Right atrium auricular region (tissue), 2 donors: Measurements from ENCODE around the gene THSD4. TPM values are rescaled to one million over a fixed set of nuclear protein-coding genes. Genes with fewer than 3 reads are reported as not detected.

ENCODE experiments used
- DNase-seq: peaks from one replicate; pipeline ENCODE4 v3.0.0-alpha.2; 2019; ENCODE audit warnings: low spot score
- H3K27ac ChIP-seq, 2 donors: fragments of 200-600 bp; sonication (generic); 1 replicate in 1 of 2; 2 replicates in 1 of 2; pipeline ENCODE4 v1.5.1; 2016 to 2019
- H3K27me3 ChIP-seq, 2 donors: fragments of 200-600 bp; sonication (generic); one replicate each; pipeline versions ENCODE4 v1.5.1 to v1.6.0; 2017 to 2019
- H3K36me3 ChIP-seq: fragments of 200-600 bp; sonication (generic); one replicate; pipeline ENCODE4 v1.5.1; 2016
- H3K4me1 ChIP-seq, 2 donors: fragments of 200-600 bp; sonication (generic); one replicate each; pipeline versions ENCODE4 v1.5.1 to v1.6.0; 2017 to 2019
- H3K4me3 ChIP-seq, 2 donors: fragments of 200-600 bp; sonication (generic); 1 replicate in 1 of 2; 2 replicates in 1 of 2; pipeline ENCODE4 v1.5.1; 2017 to 2019; ENCODE audit warnings: mild to moderate bottlenecking in 1 of 2, moderate library complexity in 1 of 2
- H3K9me3 ChIP-seq, 2 donors: fragments of 200-600 bp; sonication (generic); one replicate each; pipeline ENCODE4 v1.5.1; 2019
- CTCF ChIP-seq, 2 donors: fragments of 200-600 bp; sonication (generic); IDR thresholded peaks; one replicate each; pipeline ENCODE4 v1.5.1; 2019; ENCODE audit warnings: antibody characterized with exemption in 2 of 2
- total RNA-seq, 2 donors: library from RNA; depleted of rRNA; stranded (reverse); fragments of >200 nt; gene quantifications; one replicate each; pipeline ENCODE4 v1.1.0, GENCODE V29; 2016

The THSD4 gene
- total RNA-seq, 2 donors from 2014 or later: 41.2 to 85.3 TPM

GRCh38 chr15:71349336-71349735 is 234.1 kb downstream of the THSD4 start:
- no peaks in the 10 kb centered on the region for H3K9me3 ChIP-seq
- no peak for TF ChIP-seq CTCF (IDR thresholded peaks at IDR 0.05)
- peaks cover 0 to 22% of the 10 kb centered on the region in 2 donors for H3K4me1 ChIP-seq
- no peak overlapping the region for H3K27ac ChIP-seq
- DNase-seq: no peak
- H3K4me3 ChIP-seq: no peak overlapping the region
- H3K36me3 ChIP-seq: no peaks in the 10 kb centered on the region
- no peaks in the 10 kb centered on the region for H3K27me3 ChIP-seq

GRCh38 chr15:71349736-71350526 is 234.7 kb downstream of the THSD4 start:
- Histone ChIP-seq H3K27me3 (no peaks in the 10 kb centered on the region), H3K27ac (no peak overlapping the region), H3K9me3 (no peaks in the 10 kb centered on the region), H3K4me1 (peaks cover 0 to 22% of the 10 kb centered on the region in 2 donors), H3K4me3 (no peak overlapping the region), H3K36me3 (no peaks in the 10 kb centered on the region)
- no peak for DNase-seq
- TF ChIP-seq CTCF (IDR thresholded peaks at IDR 0.05): no peak

- Histone ChIP-seq H3K27ac (no peak overlapping the region), H3K27me3 (no peaks in the 10 kb centered on the region)
Measured at GRCh38 chr15:71350622-71351378, 235.5 kb downstream of the THSD4 start.

GRCh38 chr15:71352125-71352524 is 236.9 kb downstream of the THSD4 start:
- TF ChIP-seq CTCF (IDR thresholded peaks at IDR 0.05): no peak
- H3K4me1 ChIP-seq: peaks cover 0 to 33% of the 10 kb centered on the region in 2 donors
- DNase-seq: no peak

More at GRCh38 chr15:71350622-71351378, 235.5 kb downstream of the THSD4 start:
- Histone ChIP-seq H3K4me3 (no peak overlapping the region), H3K9me3 (no peaks in the 10 kb centered on the region), H3K4me1 (peaks cover 0 to 22% of the 10 kb centered on the region in 2 donors), H3K36me3 (no peaks in the 10 kb centered on the region)
- no peak for DNase-seq
- TF ChIP-seq CTCF (IDR thresholded peaks at IDR 0.05): no peak

GRCh38 chr15:71352765-71353164 is 237.5 kb downstream of the THSD4 start:
- H3K27ac ChIP-seq: no peak overlapping the region
- no peaks in the 10 kb centered on the region for H3K9me3 ChIP-seq

More at GRCh38 chr15:71352125-71352524, 236.9 kb downstream of the THSD4 start:
- no peak overlapping the region for H3K4me3 ChIP-seq
- H3K27me3 ChIP-seq: no peaks in the 10 kb centered on the region
- H3K36me3 ChIP-seq: no peaks in the 10 kb centered on the region
- H3K27ac ChIP-seq: no peak overlapping the region
- no peaks in the 10 kb centered on the region for H3K9me3 ChIP-seq

More at GRCh38 chr15:71352765-71353164, 237.5 kb downstream of the THSD4 start:
- Histone ChIP-seq H3K4me1 (peaks cover 0 to 39% of the 10 kb centered on the region in 2 donors), H3K4me3 (no peak overlapping the region), H3K36me3 (no peaks in the 10 kb centered on the region), H3K27me3 (no peaks in the 10 kb centered on the region)
- DNase-seq: no peak
- TF ChIP-seq CTCF (IDR thresholded peaks at IDR 0.05): no peak
